HG03354 (cell line): ENCODE results near the gene GDA.
A peak's percentile ranks its signal among the peaks of the same experiment; 100 is the strongest.

Experiments used
- ATAC-seq: cut with Tn5 transposase; IDR thresholded peaks from one replicate; pipeline ENCODE4 v1.9.1; 2021; ENCODE audit warnings: mild to moderate bottlenecking; ENCODE audit not compliant: unreplicated experiment, poor library complexity, severe bottlenecking

Gene GDA

GRCh38 chr9:72202009-72202408, 52.8 kb downstream of the GDA start:
- no peak for ATAC-seq

GRCh38 chr9:72203205-72203803, 54.1 kb downstream of the GDA start:
- peak; percentile 54 for ATAC-seq

- no peak for ATAC-seq
Measured at GRCh38 chr9:72204062-72204461, 54.8 kb downstream of the GDA start.

GRCh38 chr9:72205513-72205912, 56.3 kb downstream of the GDA start:
- peak; percentile 80 for ATAC-seq

GRCh38 chr9:72207278-72207677, 58.0 kb downstream of the GDA start:
- peak; percentile 68 for ATAC-seq

- ATAC-seq, result no peak
Measured at GRCh38 chr9:72210522-72210921, 61.3 kb downstream of the GDA start.

GRCh38 chr9:72211047-72211446, 61.8 kb downstream of the GDA start:
- no peak for ATAC-seq

GRCh38 chr9:72213906-72214305, 64.7 kb downstream of the GDA start:
- no peak for ATAC-seq

GRCh38 chr9:72217306-72217842, 68.1 kb downstream of the GDA start:
- ATAC-seq, result no peak

GRCh38 chr9:72220589-72220988, 71.3 kb downstream of the GDA start:
- ATAC-seq, result no peak

- ATAC-seq, result no peak
Measured at GRCh38 chr9:72226146-72226812, 77.0 kb downstream of the GDA start.

- no peak for ATAC-seq
Measured at GRCh38 chr9:72228282-72228681, 79.0 kb downstream of the GDA start.

GRCh38 chr9:72232778-72233177, 83.5 kb downstream of the GDA start:
- ATAC-seq, result no peak

GRCh38 chr9:72247549-72247948, 98.3 kb downstream of the GDA start:
- no peak for ATAC-seq

GRCh38 chr9:72251589-72251988, 102.3 kb downstream of the GDA start:
- ATAC-seq, result no peak

- ATAC-seq, result no peak
Measured at GRCh38 chr9:72254901-72255545, 105.8 kb downstream of the GDA start.

- no peak for ATAC-seq
Measured at GRCh38 chr9:72255569-72255968, 106.3 kb downstream of the GDA start.

GRCh38 chr9:72256931-72257330, 107.7 kb downstream of the GDA start:
- ATAC-seq, result no peak

GRCh38 chr9:72257814-72258213, 108.6 kb downstream of the GDA start:
- no peak for ATAC-seq

- ATAC-seq, result no peak
Measured at GRCh38 chr9:72262063-72262462, 112.8 kb downstream of the GDA start.

- ATAC-seq, result no peak
Measured at GRCh38 chr9:72263572-72263971, 114.3 kb downstream of the GDA start.
